ENCODE measurements around the gene KISS1R.

DNA sequence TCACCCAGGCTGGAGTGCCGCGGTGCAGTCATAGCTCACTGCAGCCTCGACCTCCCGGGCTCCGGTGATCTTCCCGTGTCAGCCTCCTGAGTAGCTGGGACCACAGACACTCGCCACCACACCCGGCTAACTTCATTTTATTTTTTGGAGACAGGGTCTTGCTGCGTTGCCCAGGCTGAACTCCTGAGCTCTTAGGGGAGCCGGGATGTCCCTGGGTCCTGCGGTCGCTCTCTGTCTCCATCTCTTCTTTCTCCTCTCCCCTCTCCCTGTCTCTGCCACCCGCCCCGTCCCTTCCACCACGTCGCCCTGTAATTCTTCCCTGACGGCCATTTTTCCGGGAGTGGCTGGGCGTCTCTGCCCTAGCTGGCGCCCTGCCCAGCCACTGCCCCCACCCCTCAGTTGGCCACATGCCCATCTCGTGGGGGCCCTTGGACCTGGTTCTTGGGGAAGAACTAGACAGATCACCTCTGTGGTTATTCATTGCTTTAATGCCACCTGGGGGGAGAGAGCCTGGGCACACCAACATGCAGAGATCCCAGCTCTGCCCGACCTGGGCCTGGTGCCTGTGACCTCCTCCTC, 27.6 kb downstream of the KISS1R start:
- TF ChIP-seq, protein P1, sequence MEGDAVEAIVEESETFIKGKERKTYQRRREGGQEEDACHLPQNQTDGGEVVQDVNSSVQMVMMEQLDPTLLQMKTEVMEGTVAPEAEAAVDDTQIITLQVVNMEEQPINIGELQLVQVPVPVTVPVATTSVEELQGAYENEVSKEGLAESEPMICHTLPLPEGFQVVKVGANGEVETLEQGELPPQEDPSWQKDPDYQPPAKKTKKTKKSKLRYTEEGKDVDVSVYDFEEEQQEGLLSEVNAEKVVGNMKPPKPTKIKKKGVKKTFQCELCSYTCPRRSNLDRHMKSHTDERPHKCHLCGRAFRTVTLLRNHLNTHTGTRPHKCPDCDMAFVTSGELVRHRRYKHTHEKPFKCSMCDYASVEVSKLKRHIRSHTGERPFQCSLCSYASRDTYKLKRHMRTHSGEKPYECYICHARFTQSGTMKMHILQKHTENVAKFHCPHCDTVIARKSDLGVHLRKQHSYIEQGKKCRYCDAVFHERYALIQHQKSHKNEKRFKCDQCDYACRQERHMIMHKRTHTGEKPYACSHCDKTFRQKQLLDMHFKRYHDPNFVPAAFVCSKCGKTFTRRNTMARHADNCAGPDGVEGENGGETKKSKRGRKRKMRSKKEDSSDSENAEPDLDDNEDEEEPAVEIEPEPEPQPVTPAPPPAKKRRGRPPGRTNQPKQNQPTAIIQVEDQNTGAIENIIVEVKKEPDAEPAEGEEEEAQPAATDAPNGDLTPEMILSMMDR (IDR thresholded peaks at IDR 0.05), result no peak
- no peak for TF ChIP-seq POLR2A (IDR thresholded peaks at IDR 0.05)
